Naive thymus-derived CD4-positive, alpha-beta T cell (primary cell): Measurements from ENCODE around the gene GFPT2. TPM values are rescaled to one million over a fixed set of nuclear protein-coding genes. Genes with fewer than 3 reads are reported as not detected.

Experiments
- ATAC-seq: fragments of 150-1000 bp; cut with Tn5 transposase; 2 replicates; pipeline ENCODE4 v1.10.0; 2021; ENCODE audit warnings: mild to moderate bottlenecking, moderate library complexity
- CTCF ChIA-PET: fragments of 350-600 bp; sonication (Branson Sonifier 250); formaldehyde crosslinking; loops from one replicate; lab custom pipeline; 2021; ENCODE audit warnings: antibody characterized with exemption; lab: Charles Lee
- POLR2A ChIA-PET: fragments of 350-600 bp; sonication (Branson Sonifier 250); formaldehyde crosslinking; loops from one replicate; lab custom pipeline; 2021; ENCODE audit warnings: antibody characterized with exemption, inconsistent platforms; lab: Charles Lee
- DNase-seq, 9 donors: peaks; one replicate each; pipeline versions ENCODE4 v3.0.0 to v3.0.0-alpha.2; 2020 to 2022; ENCODE audit warnings: mixed read lengths in 1 of 9
- H3K27ac ChIP-seq: one replicate; pipeline ENCODE4 v1.7.0; 2013; ENCODE audit warnings: mild to moderate bottlenecking, low read depth, low read length, moderate library complexity
- H3K27me3 ChIP-seq, 2 donors: one replicate each; pipeline ENCODE4 v1.7.0; 2013; ENCODE audit warnings: low read length in 2 of 2, mild to moderate bottlenecking in 2 of 2, moderate library complexity in 2 of 2; ENCODE audit not compliant: control insufficient read depth in 2 of 2, insufficient read depth in 2 of 2
- H3K36me3 ChIP-seq, 3 experiments: 1 replicate in 2 of 3; 2 replicates in 1 of 3; pipeline ENCODE4 v1.7.0; 2013; ENCODE audit warnings: low read length in 3 of 3, mild to moderate bottlenecking in 3 of 3, moderate library complexity in 1 of 3; ENCODE audit not compliant: insufficient read depth in 3 of 3, control insufficient read depth in 2 of 3
- H3K4me1 ChIP-seq, 2 donors: one replicate each; pipeline ENCODE4 v1.7.0; 2013; ENCODE audit warnings: low read length in 2 of 2, mild to moderate bottlenecking in 2 of 2, moderate library complexity in 1 of 2; ENCODE audit not compliant: control insufficient read depth in 2 of 2, insufficient read depth in 2 of 2
- H3K4me3 ChIP-seq: 2 replicates; pipeline ENCODE4 v1.7.0; 2013; ENCODE audit warnings: mild to moderate bottlenecking, low read length
- H3K9me3 ChIP-seq, 3 experiments: 1 replicate in 2 of 3; 2 replicates in 1 of 3; pipeline ENCODE4 v1.7.0; 2013; ENCODE audit warnings: low read length in 3 of 3; ENCODE audit not compliant: control insufficient read depth in 2 of 3
- H3K27ac Mint-ChIP-seq, 9 donors: one replicate each; pipeline ENCODE4 v1.8.0; 2020 to 2022; ENCODE audit warnings: mixed read lengths in 9 of 9, mild to moderate bottlenecking in 8 of 9, moderate library complexity in 5 of 9, inconsistent platforms in 2 of 9
- H3K27me3 Mint-ChIP-seq, 5 donors: one replicate each; pipeline ENCODE4 v1.8.0; 2021 to 2022; ENCODE audit warnings: mixed read lengths in 5 of 5, mild to moderate bottlenecking in 1 of 5
- H3K36me3 Mint-ChIP-seq, 5 donors: one replicate each; pipeline ENCODE4 v1.8.0; 2020 to 2022; ENCODE audit warnings: mixed read lengths in 5 of 5, mild to moderate bottlenecking in 3 of 5, inconsistent platforms in 1 of 5
- H3K4me1 Mint-ChIP-seq, 7 donors: one replicate each; pipeline ENCODE4 v1.8.0; 2020 to 2022; ENCODE audit warnings: mixed read lengths in 7 of 7, mild to moderate bottlenecking in 3 of 7, inconsistent platforms in 1 of 7
- H3K4me3 Mint-ChIP-seq, 10 donors: one replicate each; pipeline ENCODE4 v1.8.0; 2020 to 2022; ENCODE audit warnings: mild to moderate bottlenecking in 10 of 10, mixed read lengths in 10 of 10, moderate library complexity in 6 of 10, inconsistent platforms in 2 of 10
- H3K9me3 Mint-ChIP-seq, 11 donors: one replicate each; pipeline ENCODE4 v1.8.0; 2020 to 2022; ENCODE audit warnings: mixed read lengths in 11 of 11, mild to moderate bottlenecking in 4 of 11, inconsistent platforms in 1 of 11, moderate library complexity in 1 of 11
- intact Hi-C, 2 donors: fragments of 100-400 bp; cut with micrococcal nuclease; formaldehyde crosslinking; loops; one replicate each; pipeline ENCODE4 v1.15.1; 2023
- polyA plus RNA-seq, 2 donors: library from polyadenylated mRNA; unstranded; fragments of 300-500 nt; fragmentation: Illumina TruSeq; gene quantifications; one replicate each; pipeline ENCODE4 v1.2.3, GENCODE V29; 2021
- total RNA-seq, 6 experiments: library from RNA in 5 of 6; stranded (reverse) in 5 of 6; gene quantifications; 1 replicate in 5 of 6; 2 replicates in 1 of 6; pipeline ENCODE4 v1.2.3 and lab custom pipeline; 2021 to 2026

GFPT2 gene
- total and polyA plus RNA-seq, 7 experiments from 2014 or later: 0.16 to 0.81 TPM; not detected in 5

GRCh38 chr5:180346358-180346757 is 6.8 kb downstream of the GFPT2 start:
- Histone ChIP-seq H3K4me1 (no peaks in the 10 kb centered on the region), H3K27me3 (no peaks in the 10 kb centered on the region), H3K9me3 (no peaks in the 10 kb centered on the region), H3K4me3 (no peak overlapping the region), H3K27ac (no peak overlapping the region), H3K36me3 (no peaks in the 10 kb centered on the region)
- ATAC-seq (no peak), DNase-seq (no peak)
- peaks cover 0 to 1% (median 0%) of the 10 kb centered on the region in 11 donors for H3K9me3 Mint-ChIP-seq
- H3K27ac Mint-ChIP-seq: no peak overlapping the region
- ChIA-PET POLR2A (no interaction called here), CTCF (interaction anchor here (1.0 kb wide), 1 partner anchor 17 kb away, joined by 3 read pairs; no protein-coding TSS in a partner anchor)
- peaks cover 0 to under 1% (median 0%) of the 10 kb centered on the region in 7 donors for H3K4me1 Mint-ChIP-seq
- no peak overlapping the region for H3K4me3 Mint-ChIP-seq
- intact Hi-C loops: no loop called here
- no peaks in the 10 kb centered on the region for H3K36me3 Mint-ChIP-seq
- H3K27me3 Mint-ChIP-seq: peaks cover 10 to 35% (median 31%) of the 10 kb centered on the region in 5 donors

- H3K36me3 Mint-ChIP-seq: no peaks in the 10 kb centered on the region
- intact Hi-C loops: no loop called here
- POLR2A ChIA-PET: no interaction called here
Measured at GRCh38 chr5:180345781-180346180, 7.4 kb downstream of the GFPT2 start.

GRCh38 chr5:180345186-180345585 is 8.0 kb downstream of the GFPT2 start:
- H3K27ac ChIP-seq: no peak overlapping the region
- ATAC-seq: no peak
- no peaks in the 10 kb centered on the region for H3K4me1 ChIP-seq
- Mint-ChIP-seq H3K4me1 (no peaks in the 10 kb centered on the region), H3K27ac (no peak overlapping the region), H3K27me3 (peaks cover 9 to 25% (median 21%) of the 10 kb centered on the region in 5 donors), H3K4me3 (no peak overlapping the region), H3K9me3 (no peaks in the 10 kb centered on the region), H3K36me3 (no peaks in the 10 kb centered on the region)
- no peak for DNase-seq
- POLR2A ChIA-PET: no interaction called here
- intact Hi-C loops: no loop called here
- no peaks in the 10 kb centered on the region for H3K9me3 ChIP-seq
- H3K27me3 ChIP-seq: no peaks in the 10 kb centered on the region
- CTCF ChIA-PET: no interaction called here
- no peaks in the 10 kb centered on the region for H3K36me3 ChIP-seq
- no peak overlapping the region for H3K4me3 ChIP-seq

More at GRCh38 chr5:180345781-180346180, 7.4 kb downstream of the GFPT2 start:
- Histone ChIP-seq H3K4me3 (no peak overlapping the region), H3K27ac (no peak overlapping the region), H3K36me3 (no peaks in the 10 kb centered on the region), H3K27me3 (no peaks in the 10 kb centered on the region), H3K4me1 (no peaks in the 10 kb centered on the region), H3K9me3 (no peaks in the 10 kb centered on the region)
- H3K4me1 Mint-ChIP-seq: no peaks in the 10 kb centered on the region
- H3K9me3 Mint-ChIP-seq: no peaks in the 10 kb centered on the region
- H3K27ac Mint-ChIP-seq: no peak overlapping the region
- ATAC-seq: no peak
- no peak overlapping the region for H3K4me3 Mint-ChIP-seq
- CTCF ChIA-PET: interaction anchor here (1.0 kb wide), 1 partner anchor 17 kb away, joined by 3 read pairs; no protein-coding TSS in a partner anchor
- no peak for DNase-seq
- peaks cover 9 to 29% (median 25%) of the 10 kb centered on the region in 5 donors for H3K27me3 Mint-ChIP-seq

- intact Hi-C loops: no loop called here
- ChIA-PET POLR2A (no interaction called here), CTCF (no interaction called here)
- Histone ChIP-seq H3K4me3 (no peak overlapping the region), H3K4me1 (no peaks in the 10 kb centered on the region), H3K27ac (no peak overlapping the region), H3K27me3 (no peaks in the 10 kb centered on the region), H3K9me3 (no peaks in the 10 kb centered on the region), H3K36me3 (no peaks in the 10 kb centered on the region)
- ATAC-seq (no peak), DNase-seq (no peak)
- no peaks in the 10 kb centered on the region for H3K36me3 Mint-ChIP-seq
- peaks cover 9 to 22% (median 16%) of the 10 kb centered on the region in 5 donors for H3K27me3 Mint-ChIP-seq
- H3K27ac Mint-ChIP-seq: no peak overlapping the region
- H3K4me3 Mint-ChIP-seq: no peak overlapping the region
- no peaks in the 10 kb centered on the region for H3K9me3 Mint-ChIP-seq
- no peaks in the 10 kb centered on the region for H3K4me1 Mint-ChIP-seq
Measured at GRCh38 chr5:180344696-180344999, 8.5 kb downstream of the GFPT2 start.

- no peaks in the 10 kb centered on the region for H3K9me3 Mint-ChIP-seq
Measured at GRCh38 chr5:180343831-180344695, 9.1 kb downstream of the GFPT2 start.

GRCh38 chr5:180343110-180343830 is 9.9 kb downstream of the GFPT2 start:
- DNase-seq (no peak), ATAC-seq (no peak)
- intact Hi-C loops: no loop called here
- Histone ChIP-seq H3K27ac (no peak overlapping the region), H3K27me3 (no peaks in the 10 kb centered on the region), H3K4me1 (no peaks in the 10 kb centered on the region), H3K36me3 (no peaks in the 10 kb centered on the region), H3K4me3 (no peak overlapping the region), H3K9me3 (no peaks in the 10 kb centered on the region)
- Mint-ChIP-seq H3K4me1 (no peaks in the 10 kb centered on the region), H3K4me3 (no peak overlapping the region), H3K27me3 (peaks cover 9 to 23% (median 14%) of the 10 kb centered on the region in 5 donors), H3K36me3 (no peaks in the 10 kb centered on the region), H3K27ac (no peak overlapping the region), H3K9me3 (no peaks in the 10 kb centered on the region)
- ChIA-PET CTCF (interaction anchor here (0.6 to 1.7 kb wide), 2 partner anchors 14 to 34 kb away, joined by 3 to 4 read pairs; no protein-coding TSS in a partner anchor), POLR2A (no interaction called here)

More at GRCh38 chr5:180343831-180344695, 9.1 kb downstream of the GFPT2 start:
- Histone ChIP-seq H3K36me3 (no peaks in the 10 kb centered on the region), H3K27ac (no peak overlapping the region), H3K4me3 (no peak overlapping the region), H3K4me1 (no peaks in the 10 kb centered on the region), H3K9me3 (no peaks in the 10 kb centered on the region), H3K27me3 (no peaks in the 10 kb centered on the region)
- ATAC-seq: peak; percentile 18
- Mint-ChIP-seq H3K4me3 (no peak overlapping the region), H3K27me3 (peaks cover 9 to 23% (median 14%) of the 10 kb centered on the region in 5 donors), H3K4me1 (no peaks in the 10 kb centered on the region), H3K36me3 (no peaks in the 10 kb centered on the region), H3K27ac (no peak overlapping the region)
- ChIA-PET POLR2A (no interaction called here), CTCF (interaction anchor here (1.7 kb wide), 1 partner anchor 15 kb away, joined by 4 read pairs; no protein-coding TSS in a partner anchor)
- intact Hi-C loops: no loop called here
- DNase-seq: no peak
